Measurements from ENCODE around the gene NCMAP.

The NCMAP gene

DNA sequence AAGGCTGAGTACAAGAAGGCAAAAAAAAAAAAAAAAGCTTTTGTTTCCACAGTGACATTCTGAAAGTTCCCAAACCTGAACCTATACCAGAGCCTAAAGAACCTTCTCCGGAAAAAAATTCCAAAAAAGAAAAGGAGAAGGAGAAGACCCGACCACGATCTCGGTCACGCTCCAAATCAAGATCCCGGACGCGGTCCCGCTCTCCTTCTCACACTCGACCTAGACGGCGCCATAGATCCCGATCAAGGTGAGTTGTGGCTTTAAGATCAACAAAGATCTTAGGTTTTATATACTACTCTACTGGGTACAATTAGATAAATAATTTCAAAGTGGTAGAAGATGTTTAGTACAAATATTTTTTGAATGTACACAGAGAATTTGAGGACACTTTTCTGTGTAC, 96.5 kb downstream of the NCMAP start:
- no peak overlapping the region for H3K27ac ChIP-seq (ENCODE audit: low read depth, low read length, poor library complexity, severe bottlenecking)
- H4K20me1 ChIP-seq (ENCODE audit: insufficient read depth, low read length) = peaks cover 3% of the 10 kb centered on the region; the same call in 1 of the 2 replicates
- H3K27me3 ChIP-seq (ENCODE audit: insufficient read depth, low read length) = no peaks in the 10 kb centered on the region
- H3K79me2 ChIP-seq (ENCODE audit: insufficient read depth, low read length) = peaks cover 3% of the 10 kb centered on the region; the same call in 1 of the 2 replicates
- no peak overlapping the region for H3K4me2 ChIP-seq (ENCODE audit: low read length)
- H3K4me1 ChIP-seq (ENCODE audit: insufficient read depth, low read length, severe bottlenecking) = no peaks in the 10 kb centered on the region
- no peaks in the 10 kb centered on the region for H3K9me3 ChIP-seq (ENCODE audit: low read length)
- H3K36me3 ChIP-seq (ENCODE audit: insufficient read depth, low read length) = peaks cover 96% of the 10 kb centered on the region
- TF ChIP-seq EZH2 (IDR thresholded peaks at IDR 0.05; ENCODE audit: borderline replicate concordance, low read length) = no peak
- TF ChIP-seq, protein P1, sequence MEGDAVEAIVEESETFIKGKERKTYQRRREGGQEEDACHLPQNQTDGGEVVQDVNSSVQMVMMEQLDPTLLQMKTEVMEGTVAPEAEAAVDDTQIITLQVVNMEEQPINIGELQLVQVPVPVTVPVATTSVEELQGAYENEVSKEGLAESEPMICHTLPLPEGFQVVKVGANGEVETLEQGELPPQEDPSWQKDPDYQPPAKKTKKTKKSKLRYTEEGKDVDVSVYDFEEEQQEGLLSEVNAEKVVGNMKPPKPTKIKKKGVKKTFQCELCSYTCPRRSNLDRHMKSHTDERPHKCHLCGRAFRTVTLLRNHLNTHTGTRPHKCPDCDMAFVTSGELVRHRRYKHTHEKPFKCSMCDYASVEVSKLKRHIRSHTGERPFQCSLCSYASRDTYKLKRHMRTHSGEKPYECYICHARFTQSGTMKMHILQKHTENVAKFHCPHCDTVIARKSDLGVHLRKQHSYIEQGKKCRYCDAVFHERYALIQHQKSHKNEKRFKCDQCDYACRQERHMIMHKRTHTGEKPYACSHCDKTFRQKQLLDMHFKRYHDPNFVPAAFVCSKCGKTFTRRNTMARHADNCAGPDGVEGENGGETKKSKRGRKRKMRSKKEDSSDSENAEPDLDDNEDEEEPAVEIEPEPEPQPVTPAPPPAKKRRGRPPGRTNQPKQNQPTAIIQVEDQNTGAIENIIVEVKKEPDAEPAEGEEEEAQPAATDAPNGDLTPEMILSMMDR (IDR thresholded peaks at IDR 0.05; ENCODE audit: low read length) = no peak
- no peaks in the 10 kb centered on the region; the same call in 1 of the 2 replicates for H3F3A ChIP-seq (ENCODE audit: insufficient read depth, low read length)
- no peak overlapping the region for H2AFZ ChIP-seq (ENCODE audit: low read length)
- no peaks in the 10 kb centered on the region for H3K9me2 ChIP-seq (ENCODE audit: low read depth, low read length)
- H3K9ac ChIP-seq (ENCODE audit: low read length) = no peak overlapping the region
- H3K4me3 ChIP-seq (ENCODE audit: low read depth, low read length, poor library complexity, severe bottlenecking) = no peak overlapping the region

DNA sequence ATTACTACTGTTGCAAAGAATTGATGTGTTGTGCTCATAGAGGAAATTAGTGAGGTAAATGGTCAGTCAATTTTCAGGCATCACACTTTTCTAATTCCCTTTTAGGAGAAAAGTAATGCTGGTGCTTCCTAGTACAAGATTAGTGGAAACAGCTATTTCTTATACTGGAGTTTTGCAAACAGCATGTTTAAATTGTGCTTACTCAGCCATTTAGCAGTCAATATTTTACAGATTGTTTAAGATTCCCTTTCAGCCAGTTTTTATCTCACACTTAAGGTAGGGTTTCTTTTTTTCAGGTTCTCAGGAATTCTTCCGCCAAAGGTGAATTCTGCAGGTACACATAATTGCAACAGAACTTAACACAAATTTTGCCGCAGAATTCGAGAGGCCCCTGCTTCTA, 98.1 kb downstream of the NCMAP start:
- H3K9ac ChIP-seq (ENCODE audit: low read length) = no peak overlapping the region
- no peak overlapping the region for H2AFZ ChIP-seq (ENCODE audit: low read length)
- H3K79me2 ChIP-seq (ENCODE audit: insufficient read depth, low read length) = peaks cover 8% of the 10 kb centered on the region; the same call in 1 of the 2 replicates
- no peak overlapping the region for H3K27ac ChIP-seq (ENCODE audit: low read depth, low read length, poor library complexity, severe bottlenecking)
- H3K4me2 ChIP-seq (ENCODE audit: low read length) = no peak overlapping the region
- TF ChIP-seq, protein P1 (IDR thresholded peaks at IDR 0.05; ENCODE audit: low read length) = no peak
- TF ChIP-seq EZH2 (IDR thresholded peaks at IDR 0.05; ENCODE audit: borderline replicate concordance, low read length) = no peak
- H3K4me3 ChIP-seq (ENCODE audit: low read depth, low read length, poor library complexity, severe bottlenecking) = no peak overlapping the region
- H3K9me2 ChIP-seq (ENCODE audit: low read depth, low read length) = no peaks in the 10 kb centered on the region
- no peaks in the 10 kb centered on the region for H3K4me1 ChIP-seq (ENCODE audit: insufficient read depth, low read length, severe bottlenecking)
- H3K36me3 ChIP-seq (ENCODE audit: insufficient read depth, low read length) = peaks cover 95% of the 10 kb centered on the region
- no peaks in the 10 kb centered on the region for H3K9me3 ChIP-seq (ENCODE audit: low read length)
- peaks cover 3% of the 10 kb centered on the region; the same call in 1 of the 2 replicates for H4K20me1 ChIP-seq (ENCODE audit: insufficient read depth, low read length)
- no peaks in the 10 kb centered on the region for H3K27me3 ChIP-seq (ENCODE audit: insufficient read depth, low read length)
- H3F3A ChIP-seq (ENCODE audit: insufficient read depth, low read length) = no peaks in the 10 kb centered on the region; the same call in 1 of the 2 replicates

DNA sequence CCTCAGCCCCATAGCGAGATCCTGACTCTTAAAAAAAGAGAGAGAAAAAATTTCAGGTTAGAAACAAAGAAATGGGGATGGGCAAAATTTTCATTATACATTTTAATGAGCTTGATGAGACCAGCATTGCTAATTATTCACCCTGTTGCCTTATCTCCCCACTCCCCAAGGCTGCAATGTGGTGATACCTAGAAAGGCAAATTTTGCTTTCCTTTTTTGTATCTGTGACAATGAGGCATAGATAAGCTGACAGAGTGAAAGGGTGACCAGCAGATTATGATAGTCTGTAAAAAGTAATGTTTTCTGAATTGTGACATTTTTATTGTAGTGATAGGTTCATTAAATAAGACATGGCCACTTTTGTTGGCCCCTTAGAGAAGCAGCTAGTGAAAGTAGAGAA, 100.2 kb downstream of the NCMAP start:
- Histone ChIP-seq H3K9ac (ENCODE audit: low read length) (no peak overlapping the region), H3K36me3 (ENCODE audit: insufficient read depth, low read length) (peaks cover 94% of the 10 kb centered on the region), H3K27me3 (ENCODE audit: insufficient read depth, low read length) (no peaks in the 10 kb centered on the region), H3F3A (ENCODE audit: insufficient read depth, low read length) (no peaks in the 10 kb centered on the region; the same call in 1 of the 2 replicates), H3K27ac (ENCODE audit: low read depth, low read length, poor library complexity, severe bottlenecking) (no peak overlapping the region), H3K9me3 (ENCODE audit: low read length) (no peaks in the 10 kb centered on the region), H3K4me2 (ENCODE audit: low read length) (no peak overlapping the region), H4K20me1 (ENCODE audit: insufficient read depth, low read length) (no peaks in the 10 kb centered on the region), H2AFZ (ENCODE audit: low read length) (no peak overlapping the region), H3K9me2 (ENCODE audit: low read depth, low read length) (no peaks in the 10 kb centered on the region), H3K79me2 (ENCODE audit: insufficient read depth, low read length) (peaks cover 8% of the 10 kb centered on the region), H3K4me3 (ENCODE audit: low read depth, low read length, poor library complexity, severe bottlenecking) (no peak overlapping the region), H3K4me1 (ENCODE audit: insufficient read depth, low read length, severe bottlenecking) (no peaks in the 10 kb centered on the region)
- TF ChIP-seq, protein P1 (IDR thresholded peaks at IDR 0.05; ENCODE audit: low read length) = no peak
- TF ChIP-seq EZH2 (IDR thresholded peaks at IDR 0.05; ENCODE audit: borderline replicate concordance, low read length) = no peak
